Liver (tissue), 9 donors: ENCODE measurements around the gene PGAM4. TPM values are rescaled to one million over a fixed set of nuclear protein-coding genes. Genes with fewer than 3 reads are reported as not detected.

Experiments used
- DNase-seq: peaks from one replicate; pipeline ENCODE4 v3.0.0-alpha.2; 2017; ENCODE audit warnings: low spot score
- H3K27ac ChIP-seq, 2 donors: one replicate each; pipeline ENCODE4 v1.7.0; 2013; ENCODE audit warnings: inconsistent platforms in 2 of 2, low read length in 2 of 2, control low read depth in 1 of 2, low read depth in 1 of 2, mild to moderate bottlenecking in 1 of 2
- H3K27me3 ChIP-seq, 4 donors: one replicate each; pipeline versions ENCODE4 v1.6.1 to v1.7.0; 2013; ENCODE audit warnings: low read length in 3 of 4, inconsistent platforms in 1 of 4, mild to moderate bottlenecking in 1 of 4, moderate library complexity in 1 of 4; ENCODE audit not compliant: control insufficient read depth in 4 of 4, insufficient read depth in 4 of 4
- H3K36me3 ChIP-seq, 4 donors: one replicate each; pipeline versions ENCODE4 v1.6.1 to v1.7.0; 2013; ENCODE audit warnings: low read length in 3 of 4, mild to moderate bottlenecking in 3 of 4, low read depth in 1 of 4, moderate library complexity in 1 of 4; ENCODE audit not compliant: control insufficient read depth in 4 of 4, insufficient read depth in 3 of 4
- H3K4me1 ChIP-seq, 4 donors: one replicate each; pipeline versions ENCODE4 v1.6.1 to v1.7.0; 2013; ENCODE audit warnings: low read length in 3 of 4, mild to moderate bottlenecking in 3 of 4, moderate library complexity in 1 of 4; ENCODE audit not compliant: control insufficient read depth in 4 of 4, insufficient read depth in 4 of 4
- H3K4me3 ChIP-seq, 3 donors: one replicate each; pipeline versions ENCODE4 v1.6.1 to v1.7.0; 2013; ENCODE audit warnings: low read length in 3 of 3, control low read depth in 1 of 3, low read depth in 1 of 3, mild to moderate bottlenecking in 1 of 3
- H3K9ac ChIP-seq, 2 donors: one replicate each; pipeline ENCODE4 v1.7.0; 2013; ENCODE audit warnings: low read length in 2 of 2, mild to moderate bottlenecking in 2 of 2, moderate library complexity in 2 of 2, control low read depth in 1 of 2, low read depth in 1 of 2
- H3K9me3 ChIP-seq, 4 donors: one replicate each; pipeline versions ENCODE4 v1.6.1 to v1.7.0; 2013; ENCODE audit warnings: low read length in 3 of 4; ENCODE audit not compliant: control insufficient read depth in 4 of 4
- EGR1 ChIP-seq, 2 donors: IDR thresholded peaks; 2 replicates each; pipeline ENCODE4 v1.6.1; 2016 to 2018; ENCODE audit warnings: antibody characterized with exemption in 2 of 2, low read depth in 2 of 2
- FOXA1 ChIP-seq: IDR thresholded peaks from 2 replicates; pipeline ENCODE4 v1.6.1; 2016; ENCODE audit warnings: antibody characterized with exemption
- FOXA2 ChIP-seq: IDR thresholded peaks from 2 replicates; pipeline ENCODE4 v1.6.1; 2016; ENCODE audit warnings: antibody characterized with exemption
- GABPA ChIP-seq, 2 donors: IDR thresholded peaks in 1 of 2; conservative IDR thresholded peaks in 1 of 2; 2 replicates each; pipeline ENCODE4 v1.6.1; 2016; ENCODE audit warnings: antibody characterized with exemption in 2 of 2, mild to moderate bottlenecking in 1 of 2, moderate library complexity in 1 of 2
- HNF4A ChIP-seq, 2 donors: conservative IDR thresholded peaks; 2 replicates each; pipeline ENCODE4 v1.6.1; 2016; ENCODE audit warnings: antibody characterized with exemption in 2 of 2, mild to moderate bottlenecking in 2 of 2
- HNF4G ChIP-seq: IDR thresholded peaks from 2 replicates; pipeline ENCODE4 v1.6.1; 2016; ENCODE audit warnings: antibody characterized with exemption
- JUND ChIP-seq, 2 donors: IDR thresholded peaks; 2 replicates each; pipeline ENCODE4 v1.6.1; 2016; ENCODE audit warnings: antibody characterized with exemption in 2 of 2
- NR2F2 ChIP-seq: IDR thresholded peaks from 2 replicates; pipeline ENCODE4 v1.6.1; 2016; ENCODE audit warnings: antibody characterized with exemption
- RAD21 ChIP-seq, 2 donors: IDR thresholded peaks; 2 replicates each; pipeline ENCODE4 v1.6.1; 2016; ENCODE audit warnings: antibody characterized with exemption in 2 of 2, mild to moderate bottlenecking in 2 of 2
- RXRA ChIP-seq, 2 donors: IDR thresholded peaks; 2 replicates each; pipeline ENCODE4 v1.6.1; 2017 to 2018; ENCODE audit warnings: antibody characterized with exemption in 2 of 2, mild to moderate bottlenecking in 1 of 2
- SP1 ChIP-seq: IDR thresholded peaks from 2 replicates; pipeline ENCODE4 v1.6.1; 2018; ENCODE audit warnings: antibody characterized with exemption, mild to moderate bottlenecking
- TAF1 ChIP-seq: conservative IDR thresholded peaks from 2 replicates; pipeline ENCODE4 v1.6.1; 2016; ENCODE audit warnings: antibody characterized with exemption, mild to moderate bottlenecking
- YY1 ChIP-seq: IDR thresholded peaks from 2 replicates; pipeline ENCODE4 v1.6.1; 2016; ENCODE audit warnings: antibody characterized with exemption, mild to moderate bottlenecking
- WGBS: extraction: QIAGEN DNeasy Blood & Tissue Kit; methylation state at CpG from one replicate; pipeline ENCODE4 v1.1.7; 2013; 5-methylcytosine and 5-hydroxymethylcytosine counted together
- polyA plus RNA-seq, 2 donors: library from polyadenylated mRNA; stranded (reverse) in 1 of 2; unstranded in 1 of 2; fragments of 200-250 nt in 1 of 2; fragments of >200 nt in 1 of 2; fragmentation: Nextera tagmentation in 1 of 2; extraction: Ambion mirVana in 1 of 2; gene quantifications; one replicate each; pipeline versions ENCODE4 v1.2.1 to v1.2.3, GENCODE V29; 2013 to 2015
- total RNA-seq, 2 donors: library from RNA; depleted of rRNA; stranded (reverse); fragments of >200 nt; gene quantifications; one replicate each; pipeline ENCODE4 v1.2.3, GENCODE V29; 2014
- TF ChIP-seq, protein P1 (sequence below): IDR thresholded peaks from 2 replicates; pipeline ENCODE4 v1.6.1; 2016; ENCODE audit warnings: antibody characterized with exemption
- TF ChIP-seq, protein P2 (sequence below): IDR thresholded peaks from 2 replicates; pipeline ENCODE4 v1.6.1; 2016; ENCODE audit warnings: antibody characterized with exemption, mild to moderate bottlenecking
- TF ChIP-seq, protein P3 (sequence below): IDR thresholded peaks from 2 replicates; pipeline ENCODE4 v1.6.1; 2016; ENCODE audit warnings: antibody characterized with exemption
- TF ChIP-seq, protein P4 (sequence below): IDR thresholded peaks from 2 replicates; pipeline ENCODE4 v1.6.1; 2016; ENCODE audit warnings: antibody characterized with exemption
- TF ChIP-seq, protein P5 (sequence below): fragments of 150-350 bp; IDR thresholded peaks from 2 replicates; pipeline ENCODE4 v1.5.1; 2017; ENCODE audit warnings: improper control_type of control experiment, low read depth, low read length; ENCODE audit not compliant: missing input control
- donor health status: healthy.
- donor health status: healthy.
- donor health status: healthy.
- donor health status: healthy.
- donor health status: healthy.

The PGAM4 gene
- total and polyA plus RNA-seq, 4 donors = not detected

DNA sequence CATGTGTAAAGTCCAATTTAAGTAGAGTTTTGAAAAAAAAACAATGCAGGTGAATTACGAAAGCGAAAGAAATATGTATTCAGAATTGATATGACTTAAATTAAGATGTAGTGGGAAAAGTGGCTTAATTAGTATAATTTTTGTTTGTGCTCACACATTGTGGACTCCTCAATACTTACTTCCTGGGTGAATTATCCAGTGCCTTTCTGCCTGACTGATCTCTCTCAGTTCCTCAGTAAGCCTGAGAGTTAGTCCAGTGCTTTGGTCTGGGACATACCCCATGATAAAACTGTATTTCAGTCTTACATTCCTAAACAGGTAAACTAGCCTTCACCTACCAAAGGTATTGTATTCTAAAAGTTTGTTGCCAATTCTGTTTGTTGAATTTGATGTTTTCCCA lies 8.4 kb downstream of the PGAM4 start:
- WGBS = 88% methylated on average over 2 of the region's 2 CpGs
- H3K36me3 ChIP-seq = no peaks in the 10 kb centered on the region
- DNase-seq = no peak
- H3K27ac ChIP-seq = no peak overlapping the region
- no peaks in the 10 kb centered on the region for H3K4me1 ChIP-seq
- no peaks in the 10 kb centered on the region for H3K9me3 ChIP-seq
- no peaks in the 10 kb centered on the region for H3K27me3 ChIP-seq
- no peak overlapping the region for H3K4me3 ChIP-seq
- TF ChIP-seq RXRA (IDR thresholded peaks at IDR 0.05) (no peak), FOXA2 (no peak), HNF4G (no peak), NR2F2 (no peak), EGR1 (IDR thresholded peaks at IDR 0.05; ENCODE audit: low read depth in 2 of 2) (no peak), TAF1 (no peak), YY1 (no peak), RAD21 (IDR thresholded peaks at IDR 0.05) (no peak), FOXA1 (no peak), JUND (IDR thresholded peaks at IDR 0.05) (no peak), HNF4A (conservative IDR thresholded peaks at IDR 0.05) (no peak), SP1 (no peak), GABPA (IDR thresholded peaks at IDR 0.05 in 1 of 2, conservative IDR thresholded peaks at IDR 0.05 in 1 of 2) (no peak)
- TF ChIP-seq, protein P1, sequence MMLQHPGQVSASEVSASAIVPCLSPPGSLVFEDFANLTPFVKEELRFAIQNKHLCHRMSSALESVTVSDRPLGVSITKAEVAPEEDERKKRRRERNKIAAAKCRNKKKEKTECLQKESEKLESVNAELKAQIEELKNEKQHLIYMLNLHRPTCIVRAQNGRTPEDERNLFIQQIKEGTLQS = no peak
- TF ChIP-seq, protein P2, sequence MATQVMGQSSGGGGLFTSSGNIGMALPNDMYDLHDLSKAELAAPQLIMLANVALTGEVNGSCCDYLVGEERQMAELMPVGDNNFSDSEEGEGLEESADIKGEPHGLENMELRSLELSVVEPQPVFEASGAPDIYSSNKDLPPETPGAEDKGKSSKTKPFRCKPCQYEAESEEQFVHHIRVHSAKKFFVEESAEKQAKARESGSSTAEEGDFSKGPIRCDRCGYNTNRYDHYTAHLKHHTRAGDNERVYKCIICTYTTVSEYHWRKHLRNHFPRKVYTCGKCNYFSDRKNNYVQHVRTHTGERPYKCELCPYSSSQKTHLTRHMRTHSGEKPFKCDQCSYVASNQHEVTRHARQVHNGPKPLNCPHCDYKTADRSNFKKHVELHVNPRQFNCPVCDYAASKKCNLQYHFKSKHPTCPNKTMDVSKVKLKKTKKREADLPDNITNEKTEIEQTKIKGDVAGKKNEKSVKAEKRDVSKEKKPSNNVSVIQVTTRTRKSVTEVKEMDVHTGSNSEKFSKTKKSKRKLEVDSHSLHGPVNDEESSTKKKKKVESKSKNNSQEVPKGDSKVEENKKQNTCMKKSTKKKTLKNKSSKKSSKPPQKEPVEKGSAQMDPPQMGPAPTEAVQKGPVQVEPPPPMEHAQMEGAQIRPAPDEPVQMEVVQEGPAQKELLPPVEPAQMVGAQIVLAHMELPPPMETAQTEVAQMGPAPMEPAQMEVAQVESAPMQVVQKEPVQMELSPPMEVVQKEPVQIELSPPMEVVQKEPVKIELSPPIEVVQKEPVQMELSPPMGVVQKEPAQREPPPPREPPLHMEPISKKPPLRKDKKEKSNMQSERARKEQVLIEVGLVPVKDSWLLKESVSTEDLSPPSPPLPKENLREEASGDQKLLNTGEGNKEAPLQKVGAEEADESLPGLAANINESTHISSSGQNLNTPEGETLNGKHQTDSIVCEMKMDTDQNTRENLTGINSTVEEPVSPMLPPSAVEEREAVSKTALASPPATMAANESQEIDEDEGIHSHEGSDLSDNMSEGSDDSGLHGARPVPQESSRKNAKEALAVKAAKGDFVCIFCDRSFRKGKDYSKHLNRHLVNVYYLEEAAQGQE = no peak
- TF ChIP-seq, protein P3, sequence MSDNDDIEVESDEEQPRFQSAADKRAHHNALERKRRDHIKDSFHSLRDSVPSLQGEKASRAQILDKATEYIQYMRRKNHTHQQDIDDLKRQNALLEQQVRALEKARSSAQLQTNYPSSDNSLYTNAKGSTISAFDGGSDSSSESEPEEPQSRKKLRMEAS = no peak
- TF ChIP-seq, protein P4, sequence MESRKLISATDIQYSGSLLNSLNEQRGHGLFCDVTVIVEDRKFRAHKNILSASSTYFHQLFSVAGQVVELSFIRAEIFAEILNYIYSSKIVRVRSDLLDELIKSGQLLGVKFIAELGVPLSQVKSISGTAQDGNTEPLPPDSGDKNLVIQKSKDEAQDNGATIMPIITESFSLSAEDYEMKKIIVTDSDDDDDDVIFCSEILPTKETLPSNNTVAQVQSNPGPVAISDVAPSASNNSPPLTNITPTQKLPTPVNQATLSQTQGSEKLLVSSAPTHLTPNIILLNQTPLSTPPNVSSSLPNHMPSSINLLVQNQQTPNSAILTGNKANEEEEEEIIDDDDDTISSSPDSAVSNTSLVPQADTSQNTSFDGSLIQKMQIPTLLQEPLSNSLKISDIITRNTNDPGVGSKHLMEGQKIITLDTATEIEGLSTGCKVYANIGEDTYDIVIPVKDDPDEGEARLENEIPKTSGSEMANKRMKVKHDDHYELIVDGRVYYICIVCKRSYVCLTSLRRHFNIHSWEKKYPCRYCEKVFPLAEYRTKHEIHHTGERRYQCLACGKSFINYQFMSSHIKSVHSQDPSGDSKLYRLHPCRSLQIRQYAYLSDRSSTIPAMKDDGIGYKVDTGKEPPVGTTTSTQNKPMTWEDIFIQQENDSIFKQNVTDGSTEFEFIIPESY = no peak
- TF ChIP-seq, protein P5, sequence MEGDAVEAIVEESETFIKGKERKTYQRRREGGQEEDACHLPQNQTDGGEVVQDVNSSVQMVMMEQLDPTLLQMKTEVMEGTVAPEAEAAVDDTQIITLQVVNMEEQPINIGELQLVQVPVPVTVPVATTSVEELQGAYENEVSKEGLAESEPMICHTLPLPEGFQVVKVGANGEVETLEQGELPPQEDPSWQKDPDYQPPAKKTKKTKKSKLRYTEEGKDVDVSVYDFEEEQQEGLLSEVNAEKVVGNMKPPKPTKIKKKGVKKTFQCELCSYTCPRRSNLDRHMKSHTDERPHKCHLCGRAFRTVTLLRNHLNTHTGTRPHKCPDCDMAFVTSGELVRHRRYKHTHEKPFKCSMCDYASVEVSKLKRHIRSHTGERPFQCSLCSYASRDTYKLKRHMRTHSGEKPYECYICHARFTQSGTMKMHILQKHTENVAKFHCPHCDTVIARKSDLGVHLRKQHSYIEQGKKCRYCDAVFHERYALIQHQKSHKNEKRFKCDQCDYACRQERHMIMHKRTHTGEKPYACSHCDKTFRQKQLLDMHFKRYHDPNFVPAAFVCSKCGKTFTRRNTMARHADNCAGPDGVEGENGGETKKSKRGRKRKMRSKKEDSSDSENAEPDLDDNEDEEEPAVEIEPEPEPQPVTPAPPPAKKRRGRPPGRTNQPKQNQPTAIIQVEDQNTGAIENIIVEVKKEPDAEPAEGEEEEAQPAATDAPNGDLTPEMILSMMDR = no peak
- H3K9ac ChIP-seq = no peak overlapping the region
